Measurements from ENCODE around the gene FRMD4B. TPM values are rescaled to one million over a fixed set of nuclear protein-coding genes. Genes with fewer than 3 reads are reported as not detected.
"Not testable (repeated sequence)": the region's sequence is repeated elsewhere in the genome, so short reads cannot be mapped to it uniquely, and the experiment has no call there.

Gene FRMD4B
- total RNA-seq, 1 donor from 2014 or later = 16.4 TPM

DNA sequence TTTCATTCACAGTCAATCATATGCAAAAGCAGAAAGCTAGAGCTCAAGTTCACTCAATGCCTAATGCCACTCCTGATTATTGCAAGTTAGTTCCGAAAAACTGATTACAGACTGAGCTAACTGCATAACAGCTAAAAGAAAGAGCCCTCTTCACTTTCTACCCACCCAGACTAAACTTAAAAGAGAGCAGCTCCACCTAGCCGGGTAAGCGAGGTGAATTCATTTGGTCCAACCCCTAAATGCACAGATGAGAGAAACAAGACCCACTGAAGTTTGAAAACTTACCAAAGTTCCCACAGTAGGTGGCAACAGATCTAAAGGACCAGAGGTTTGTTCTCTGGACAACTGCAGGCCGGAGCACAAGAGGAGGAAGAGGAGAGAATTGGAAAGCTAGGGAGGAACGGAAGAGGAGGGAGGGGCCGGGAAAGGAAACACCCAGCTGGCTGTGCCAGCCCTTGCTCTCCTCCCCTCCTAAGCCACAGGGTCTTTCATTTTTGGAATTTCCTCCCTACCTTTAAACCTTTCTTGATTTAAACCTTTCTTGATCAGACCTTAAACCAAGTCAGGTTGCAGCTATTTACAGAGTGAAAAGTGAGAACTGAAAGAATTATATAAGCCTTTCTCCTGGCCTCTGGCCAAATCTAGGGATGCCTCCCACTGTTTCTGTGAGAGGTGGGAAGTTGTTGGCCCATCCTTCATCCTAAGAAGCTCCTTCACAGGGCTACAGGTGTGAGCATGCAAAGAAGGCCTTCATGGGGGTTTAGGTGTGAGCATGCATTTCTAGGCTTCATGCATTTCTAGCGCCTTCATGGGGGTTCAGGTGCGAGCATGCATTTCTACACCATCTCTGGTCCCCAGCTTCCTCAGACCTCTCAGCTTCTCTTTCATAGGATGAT, 148.8 kb downstream of the FRMD4B start:
- Histone ChIP-seq H3K4me3 (ENCODE audit: low read depth, low read length) (peak overlapping the region; percentile 14), H3K27me3 (ENCODE audit: control insufficient read depth, insufficient read depth, low read length) (no peaks in the 10 kb centered on the region), H3K36me3 (ENCODE audit: control insufficient read depth, insufficient read depth, low read length) (no peaks in the 10 kb centered on the region)
- TF ChIP-seq, protein P1, sequence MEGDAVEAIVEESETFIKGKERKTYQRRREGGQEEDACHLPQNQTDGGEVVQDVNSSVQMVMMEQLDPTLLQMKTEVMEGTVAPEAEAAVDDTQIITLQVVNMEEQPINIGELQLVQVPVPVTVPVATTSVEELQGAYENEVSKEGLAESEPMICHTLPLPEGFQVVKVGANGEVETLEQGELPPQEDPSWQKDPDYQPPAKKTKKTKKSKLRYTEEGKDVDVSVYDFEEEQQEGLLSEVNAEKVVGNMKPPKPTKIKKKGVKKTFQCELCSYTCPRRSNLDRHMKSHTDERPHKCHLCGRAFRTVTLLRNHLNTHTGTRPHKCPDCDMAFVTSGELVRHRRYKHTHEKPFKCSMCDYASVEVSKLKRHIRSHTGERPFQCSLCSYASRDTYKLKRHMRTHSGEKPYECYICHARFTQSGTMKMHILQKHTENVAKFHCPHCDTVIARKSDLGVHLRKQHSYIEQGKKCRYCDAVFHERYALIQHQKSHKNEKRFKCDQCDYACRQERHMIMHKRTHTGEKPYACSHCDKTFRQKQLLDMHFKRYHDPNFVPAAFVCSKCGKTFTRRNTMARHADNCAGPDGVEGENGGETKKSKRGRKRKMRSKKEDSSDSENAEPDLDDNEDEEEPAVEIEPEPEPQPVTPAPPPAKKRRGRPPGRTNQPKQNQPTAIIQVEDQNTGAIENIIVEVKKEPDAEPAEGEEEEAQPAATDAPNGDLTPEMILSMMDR (IDR thresholded peaks at IDR 0.05; ENCODE audit: insufficient read depth, low read length, poor library complexity, severe bottlenecking) = no peak
- no peak for DNase-seq (ENCODE audit: low read depth)

DNA sequence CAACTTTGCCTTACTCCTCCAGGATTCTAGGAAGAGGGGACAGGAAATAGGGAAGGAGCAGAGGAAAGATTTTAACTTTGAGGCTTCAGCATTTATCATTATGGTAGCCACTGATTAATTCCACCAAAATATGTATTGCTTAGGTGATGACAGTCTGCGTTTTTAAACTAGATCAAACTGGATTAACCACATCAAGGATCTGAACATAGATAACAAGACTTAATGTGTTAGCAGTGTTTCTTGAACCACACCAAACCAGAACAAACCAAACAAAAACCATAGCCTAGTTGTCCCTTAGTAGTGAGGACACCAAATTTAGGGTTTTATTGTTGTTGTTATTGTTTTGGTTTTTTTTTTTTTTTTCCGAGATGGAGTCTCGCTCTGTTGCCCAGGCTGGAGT, 150.0 kb downstream of the FRMD4B start:
- TF ChIP-seq, protein P1 (IDR thresholded peaks at IDR 0.05; ENCODE audit: insufficient read depth, low read length, poor library complexity, severe bottlenecking) = no peak

DNA sequence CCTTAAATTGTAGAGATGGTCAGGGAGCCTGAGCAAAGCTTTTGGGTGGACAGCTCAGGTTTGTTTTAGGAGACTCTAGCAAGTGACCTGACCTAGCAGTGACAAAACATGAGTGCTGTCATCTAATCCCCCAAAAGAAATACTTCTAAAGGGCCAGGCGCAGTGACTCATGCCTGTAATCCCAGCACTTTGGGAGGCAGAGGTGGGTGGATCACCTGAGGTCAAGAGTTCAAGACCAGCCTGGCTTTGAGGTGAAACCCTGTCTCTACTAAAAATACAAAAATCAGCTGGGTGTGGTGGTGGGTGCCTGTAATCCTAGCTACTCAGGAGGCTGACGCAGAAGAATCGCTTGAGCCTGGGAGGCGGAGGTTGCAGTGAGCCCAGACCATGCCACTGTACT, 150.7 kb downstream of the FRMD4B start:
- not testable (repeated sequence) for H3K27me3 ChIP-seq (ENCODE audit: control insufficient read depth, insufficient read depth, low read length); DNase-seq (ENCODE audit: low read depth); H3K4me3 ChIP-seq (ENCODE audit: low read depth, low read length); H3K36me3 ChIP-seq (ENCODE audit: control insufficient read depth, insufficient read depth, low read length)

More for the DNA sequence above, 150.0 kb downstream of the FRMD4B start:
- H3K27me3 ChIP-seq (ENCODE audit: control insufficient read depth, insufficient read depth, low read length) = no peaks in the 10 kb centered on the region
- no peak overlapping the region for H3K4me3 ChIP-seq (ENCODE audit: low read depth, low read length)
- DNase-seq (ENCODE audit: low read depth) = no peak
- no peaks in the 10 kb centered on the region for H3K36me3 ChIP-seq (ENCODE audit: control insufficient read depth, insufficient read depth, low read length)

DNA sequence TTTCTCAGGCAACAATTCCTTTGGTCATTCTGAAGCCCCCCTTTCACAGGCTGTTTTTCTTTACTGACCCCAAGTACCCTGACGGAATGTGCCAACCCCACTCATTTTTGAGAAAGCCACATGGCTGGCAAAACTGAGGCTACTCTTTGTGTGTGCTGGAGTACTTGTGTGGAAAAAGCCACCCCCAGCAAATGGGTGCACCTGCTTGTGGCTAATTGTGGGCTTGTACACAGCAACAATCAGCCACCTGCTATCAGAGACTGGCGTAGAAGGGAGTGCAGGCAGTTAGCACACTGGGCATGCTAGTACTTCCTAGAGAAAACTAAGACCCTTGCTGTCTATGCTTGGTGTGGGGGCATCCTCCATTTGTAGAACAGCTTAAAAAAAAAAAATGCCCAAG, 153.4 kb downstream of the FRMD4B start:
- Histone ChIP-seq H3K36me3 (ENCODE audit: control insufficient read depth, insufficient read depth, low read length) (no peaks in the 10 kb centered on the region), H3K4me3 (ENCODE audit: low read depth, low read length) (no peak overlapping the region), H3K27me3 (ENCODE audit: control insufficient read depth, insufficient read depth, low read length) (no peaks in the 10 kb centered on the region)
- TF ChIP-seq, protein P1 (IDR thresholded peaks at IDR 0.05; ENCODE audit: insufficient read depth, low read length, poor library complexity, severe bottlenecking) = no peak
- no peak for DNase-seq (ENCODE audit: low read depth)

DNA sequence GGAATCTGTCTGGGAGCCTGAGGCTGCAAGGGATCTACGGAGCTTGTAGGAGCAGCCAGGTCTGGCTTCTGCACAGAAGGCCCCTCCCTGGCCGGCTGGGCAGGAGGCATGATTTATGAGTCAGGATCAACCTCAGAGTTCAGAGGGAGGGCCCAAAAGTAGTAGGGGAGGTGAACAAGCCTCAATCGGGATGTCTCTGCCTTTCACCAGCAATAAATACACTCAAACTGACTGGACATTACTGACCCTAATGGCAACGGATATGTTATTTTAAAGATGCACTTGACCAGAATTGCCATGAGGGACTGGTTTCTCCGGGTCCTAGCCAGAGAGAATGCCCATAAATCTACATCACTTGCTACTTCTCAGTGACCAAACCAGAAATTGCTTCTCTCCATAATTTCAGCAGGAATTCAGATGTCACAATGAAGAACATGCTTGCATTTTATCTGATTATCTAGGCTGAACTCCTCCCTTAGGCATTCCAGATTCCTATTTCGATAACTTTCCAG, 153.9 kb downstream of the FRMD4B start:
- no peak for DNase-seq (ENCODE audit: low read depth)
- Histone ChIP-seq H3K36me3 (ENCODE audit: control insufficient read depth, insufficient read depth, low read length) (no peaks in the 10 kb centered on the region), H3K4me3 (ENCODE audit: low read depth, low read length) (no peak overlapping the region), H3K27me3 (ENCODE audit: control insufficient read depth, insufficient read depth, low read length) (no peaks in the 10 kb centered on the region)
- TF ChIP-seq, protein P1 (IDR thresholded peaks at IDR 0.05; ENCODE audit: insufficient read depth, low read length, poor library complexity, severe bottlenecking) = no peak

DNA sequence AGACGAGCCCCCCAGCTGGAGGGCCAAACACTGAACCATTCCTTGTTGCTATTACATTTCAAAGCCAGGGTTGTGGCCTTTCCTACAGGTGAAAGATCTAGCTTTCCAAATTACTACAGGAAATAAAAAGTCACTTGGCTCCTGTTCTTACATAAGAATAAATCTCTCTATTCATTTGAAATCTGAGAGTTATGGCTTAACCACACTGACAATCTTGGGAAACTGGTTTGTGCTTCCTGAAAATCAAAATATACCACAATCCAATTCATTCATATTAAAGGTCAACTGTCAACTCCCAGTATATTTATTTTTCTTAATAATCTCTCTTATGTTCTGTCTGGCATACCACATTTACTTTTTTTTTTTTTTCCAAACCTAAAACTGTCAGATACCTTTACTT, 159.8 kb downstream of the FRMD4B start:
- no peaks in the 10 kb centered on the region for H3K36me3 ChIP-seq (ENCODE audit: control insufficient read depth, insufficient read depth, low read length)
- no peaks in the 10 kb centered on the region for H3K27me3 ChIP-seq (ENCODE audit: control insufficient read depth, insufficient read depth, low read length)
- TF ChIP-seq, protein P1 (IDR thresholded peaks at IDR 0.05; ENCODE audit: insufficient read depth, low read length, poor library complexity, severe bottlenecking) = no peak
- H3K4me3 ChIP-seq (ENCODE audit: low read depth, low read length) = no peak overlapping the region
- DNase-seq (ENCODE audit: low read depth) = no peak
